Measurements from ENCODE around the gene STT3A. TPM values are rescaled to one million over a fixed set of nuclear protein-coding genes. Genes with fewer than 3 reads are reported as not detected.

Gene STT3A
- total RNA-seq, 2 donors from 2014 or later, result 51.7 to 69.7 TPM

- Histone ChIP-seq H3K36me3 (peaks cover 92% of the 10 kb centered on the region), H3K4me1 (no peaks in the 10 kb centered on the region), H3K27me3 (no peaks in the 10 kb centered on the region), H3K4me3 (no peak overlapping the region), H3K9me3 (no peaks in the 10 kb centered on the region), H3K27ac (no peak overlapping the region)
- DNase-seq (ENCODE audit: low spot score), result no peak
- TF ChIP-seq CTCF (IDR thresholded peaks at IDR 0.05), result no peak
These were observed 12.8 kb upstream of the STT3A start for GRCh38 chr11:125579811-125580210.

- no peaks in the 10 kb centered on the region for H3K4me1 ChIP-seq
- peaks cover 56% of the 10 kb centered on the region for H3K36me3 ChIP-seq
- DNase-seq (ENCODE audit: low spot score), result no peak
- no peaks in the 10 kb centered on the region for H3K27me3 ChIP-seq
- no peak for TF ChIP-seq CTCF (IDR thresholded peaks at IDR 0.05)
- H3K9me3 ChIP-seq, result no peaks in the 10 kb centered on the region
- H3K4me3 ChIP-seq, result no peak overlapping the region
- no peak overlapping the region for H3K27ac ChIP-seq
These were observed 9.2 kb upstream of the STT3A start for GRCh38 chr11:125583496-125583895.

- no peaks in the 10 kb centered on the region for H3K4me1 ChIP-seq
- no peaks in the 10 kb centered on the region for H3K27me3 ChIP-seq
- H3K9me3 ChIP-seq, result no peaks in the 10 kb centered on the region
- TF ChIP-seq CTCF (IDR thresholded peaks at IDR 0.05), result no peak
- H3K4me3 ChIP-seq, result no peak overlapping the region
- no peak for DNase-seq (ENCODE audit: low spot score)
- no peak overlapping the region for H3K27ac ChIP-seq
- peaks cover 36% of the 10 kb centered on the region for H3K36me3 ChIP-seq
These were observed 7.2 kb upstream of the STT3A start for GRCh38 chr11:125585487-125585886.

- Histone ChIP-seq H3K27ac (no peak overlapping the region), H3K4me1 (peaks cover 0 to 6% of the 10 kb centered on the region in 2 donors), H3K27me3 (no peaks in the 10 kb centered on the region), H3K36me3 (peaks cover 27% of the 10 kb centered on the region), H3K9me3 (no peaks in the 10 kb centered on the region), H3K4me3 (no peak overlapping the region)
- no peak for TF ChIP-seq CTCF (IDR thresholded peaks at IDR 0.05)
- no peak for DNase-seq (ENCODE audit: low spot score)
These were observed 6.0 kb upstream of the STT3A start for GRCh38 chr11:125586623-125587022.

GRCh38 chr11:125587480-125587879 lies 5.2 kb upstream of the STT3A start:
- no peak for TF ChIP-seq CTCF (IDR thresholded peaks at IDR 0.05)
- no peak overlapping the region for H3K4me3 ChIP-seq
- no peak for DNase-seq (ENCODE audit: low spot score)
- peaks cover 20% of the 10 kb centered on the region for H3K36me3 ChIP-seq
- H3K27ac ChIP-seq, result no peak overlapping the region
- H3K9me3 ChIP-seq, result no peaks in the 10 kb centered on the region
- no peaks in the 10 kb centered on the region for H3K27me3 ChIP-seq
- peaks cover 0 to 7% of the 10 kb centered on the region in 2 donors for H3K4me1 ChIP-seq

GRCh38 chr11:125588505-125588904 lies 4.1 kb upstream of the STT3A start:
- no peak for TF ChIP-seq CTCF (IDR thresholded peaks at IDR 0.05)
- Histone ChIP-seq H3K9me3 (no peaks in the 10 kb centered on the region), H3K36me3 (peaks cover 9% of the 10 kb centered on the region), H3K27ac (no peak overlapping the region), H3K27me3 (no peaks in the 10 kb centered on the region), H3K4me1 (peaks cover 0 to 11% of the 10 kb centered on the region in 2 donors), H3K4me3 (no peak overlapping the region)
- no peak for DNase-seq (ENCODE audit: low spot score)
